ENCODE results near the gene IFITM10.

Gene IFITM10

DNA sequence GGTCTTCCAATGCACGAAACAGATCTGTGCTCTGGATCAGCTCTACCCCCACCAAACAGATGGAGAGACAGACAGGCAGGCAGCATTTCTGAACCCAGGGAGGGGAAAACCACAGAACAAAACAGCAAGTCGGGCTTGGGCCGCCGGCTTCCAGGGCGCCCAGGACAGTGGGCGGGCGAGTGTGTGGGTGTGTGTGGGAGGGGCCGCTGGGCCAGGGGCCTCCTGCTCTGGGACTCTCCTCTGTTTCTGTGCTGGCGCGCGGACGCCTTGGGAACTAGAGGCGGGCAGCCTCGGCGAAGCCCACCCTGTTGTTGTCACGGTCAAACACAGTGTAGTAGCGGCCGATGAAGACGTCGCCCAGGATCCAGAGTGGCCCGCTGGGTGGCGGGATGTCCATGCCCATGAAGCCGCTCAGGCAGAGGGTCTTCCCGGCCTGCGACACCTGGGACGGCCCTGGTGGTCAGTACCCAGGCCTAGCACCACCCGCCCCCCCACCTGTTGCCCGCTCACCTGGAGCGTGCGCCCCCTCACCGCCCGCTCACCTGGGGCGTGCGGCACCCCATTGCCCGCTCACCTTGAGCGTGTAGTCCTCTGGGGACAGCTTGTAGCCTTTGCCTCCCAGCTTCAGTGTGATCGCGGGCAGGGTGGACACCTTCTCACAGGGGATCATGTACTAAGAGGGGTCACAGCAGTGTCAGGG, 3.0 kb upstream of the IFITM10 start:
- TF ChIP-seq CTCF (IDR thresholded peaks at IDR 0.05; ENCODE audit: borderline replicate concordance, insufficient read depth, low read depth, low read length) = no peak

GRCh38 chr11:1752907-1753228, 2.5 kb upstream of the IFITM10 start:
- no peak for TF ChIP-seq CTCF (IDR thresholded peaks at IDR 0.05; ENCODE audit: borderline replicate concordance, insufficient read depth, low read depth, low read length)
- H3K4me3 ChIP-seq (ENCODE audit: low read depth, low read length) = no peak overlapping the region

More for the DNA sequence above, 3.0 kb upstream of the IFITM10 start:
- no peak overlapping the region for H3K4me3 ChIP-seq (ENCODE audit: low read depth, low read length)

GRCh38 chr11:1751999-1752906, 1.9 kb upstream of the IFITM10 start:
- no peak overlapping the region for H3K4me3 ChIP-seq (ENCODE audit: low read depth, low read length)
- TF ChIP-seq CTCF (IDR thresholded peaks at IDR 0.05; ENCODE audit: borderline replicate concordance, insufficient read depth, low read depth, low read length) = no peak

DNA sequence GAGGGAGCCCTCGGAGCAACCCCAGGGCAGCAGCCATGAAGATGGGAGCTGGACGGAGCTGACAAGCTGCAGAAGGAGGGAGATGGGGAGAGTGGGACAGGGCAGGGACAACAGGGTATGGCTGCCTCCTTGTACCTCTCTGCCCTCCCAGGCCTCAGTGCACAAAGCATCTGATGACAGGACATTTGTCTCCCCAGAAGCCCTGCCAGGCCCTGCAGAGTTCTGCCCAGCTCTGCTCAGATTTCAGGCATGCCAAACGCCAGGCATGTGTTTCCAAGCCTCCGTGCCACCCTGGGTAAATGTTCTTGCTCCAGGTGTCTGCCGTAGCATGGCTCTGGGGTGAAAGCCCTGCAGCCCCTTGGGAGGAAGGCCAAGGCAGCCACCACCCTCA, 1.1 kb upstream of the IFITM10 start:
- no peak for TF ChIP-seq CTCF (IDR thresholded peaks at IDR 0.05; ENCODE audit: borderline replicate concordance, insufficient read depth, low read depth, low read length)
- H3K4me3 ChIP-seq (ENCODE audit: low read depth, low read length) = no peak overlapping the region

GRCh38 chr11:1750840-1751530, 590 bp upstream of the IFITM10 start:
- no peak overlapping the region for H3K4me3 ChIP-seq (ENCODE audit: low read depth, low read length)
- TF ChIP-seq CTCF (IDR thresholded peaks at IDR 0.05; ENCODE audit: borderline replicate concordance, insufficient read depth, low read depth, low read length) = no peak

DNA sequence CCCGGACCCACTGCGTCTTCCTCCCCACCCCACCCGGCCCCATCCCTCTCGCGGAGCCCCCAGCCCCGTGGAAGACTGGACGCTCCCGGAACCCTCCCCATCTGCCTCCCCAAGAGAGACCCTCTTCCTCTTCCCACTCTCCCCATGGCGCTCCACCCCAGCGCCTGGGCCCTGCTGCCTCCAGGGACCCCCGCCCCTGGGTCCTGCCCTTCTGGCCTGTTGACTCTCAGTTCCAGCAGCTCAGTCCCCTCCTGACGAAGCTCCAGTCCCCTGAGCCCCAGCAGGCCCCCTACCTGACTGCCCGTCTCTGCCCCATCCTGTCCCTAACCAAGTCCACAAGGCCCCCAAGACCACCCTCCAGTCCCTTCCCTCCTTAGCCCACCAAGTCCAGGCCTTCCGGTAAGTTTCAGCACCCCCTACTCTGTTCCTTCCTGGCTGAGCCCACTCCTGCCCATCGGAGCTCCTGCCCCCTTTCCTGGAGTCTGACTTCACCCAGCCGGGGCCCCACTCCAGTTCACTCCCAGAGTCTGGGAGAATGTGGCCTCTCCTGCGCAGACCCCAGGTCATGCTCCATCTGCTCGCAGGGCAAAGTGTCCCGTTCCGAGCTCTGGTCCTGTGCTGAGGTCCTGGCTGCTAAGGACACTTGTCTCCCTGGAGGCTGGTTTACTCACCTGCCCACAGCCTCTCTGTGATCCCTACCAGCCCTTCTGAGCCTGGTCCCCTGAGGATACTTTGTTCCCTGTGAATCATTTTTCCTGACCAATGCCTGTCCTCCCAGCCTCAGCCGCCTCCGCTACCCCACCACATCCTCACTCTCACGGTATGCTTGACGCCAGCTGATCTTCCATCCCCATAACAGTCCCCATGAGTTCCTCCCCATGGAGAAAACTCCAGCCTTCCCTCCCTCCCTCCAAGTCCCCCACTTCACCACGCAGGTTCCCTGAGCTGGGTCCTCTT, 722 bp downstream of the IFITM10 start:
- TF ChIP-seq CTCF (IDR thresholded peaks at IDR 0.05; ENCODE audit: borderline replicate concordance, insufficient read depth, low read depth, low read length) = no peak
- no peak overlapping the region for H3K4me3 ChIP-seq (ENCODE audit: low read depth, low read length)
